DMS 273 (cell line): ENCODE results near the gene HPCAL4.

Experiments
- DNase-seq: peaks from one replicate; lab custom pipeline; 2025; ENCODE audit not compliant: unreplicated experiment; lab: John Stamatoyannopoulos, UW

The HPCAL4 gene

DNA sequence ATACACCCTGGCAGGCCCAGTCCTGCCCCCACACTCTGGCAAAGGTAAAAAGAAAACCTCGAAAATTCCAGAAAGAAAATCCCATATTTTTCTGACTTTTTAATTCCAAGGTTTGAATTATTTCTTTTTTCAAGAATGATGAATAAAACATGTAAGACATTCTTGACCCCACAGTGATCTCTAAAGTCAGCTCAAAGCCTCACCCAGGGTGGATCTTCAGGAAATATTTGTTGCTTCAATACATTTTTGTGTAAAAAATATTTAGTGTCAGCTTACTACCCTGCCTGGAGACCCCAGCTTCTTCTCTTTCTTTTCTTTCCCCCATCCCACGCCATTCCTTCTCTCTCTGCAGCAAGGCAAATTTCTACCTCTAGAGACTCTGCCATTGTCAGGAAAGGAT lies 12.3 kb downstream of the HPCAL4 start:
- no peak for DNase-seq

DNA sequence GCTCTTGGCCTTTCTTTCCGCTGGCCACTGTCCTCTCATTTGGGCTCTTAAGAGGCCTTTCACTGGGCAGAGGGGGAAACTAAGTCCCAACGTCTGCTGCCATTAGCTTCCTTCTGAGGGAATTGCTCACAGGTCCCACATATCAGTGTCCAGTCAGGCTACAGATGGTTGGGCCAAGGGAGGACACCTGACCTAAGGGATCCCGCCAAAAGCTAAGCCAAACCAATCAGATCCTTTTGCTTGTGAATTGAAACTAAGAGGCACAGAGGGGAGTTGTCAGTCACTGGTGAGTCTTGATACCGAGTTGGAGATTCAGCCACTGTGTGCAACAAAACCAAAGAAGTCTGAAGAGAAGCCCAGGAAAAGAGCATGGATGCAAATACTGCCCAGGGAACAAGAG lies 13.6 kb downstream of the HPCAL4 start:
- DNase-seq = no peak

DNA sequence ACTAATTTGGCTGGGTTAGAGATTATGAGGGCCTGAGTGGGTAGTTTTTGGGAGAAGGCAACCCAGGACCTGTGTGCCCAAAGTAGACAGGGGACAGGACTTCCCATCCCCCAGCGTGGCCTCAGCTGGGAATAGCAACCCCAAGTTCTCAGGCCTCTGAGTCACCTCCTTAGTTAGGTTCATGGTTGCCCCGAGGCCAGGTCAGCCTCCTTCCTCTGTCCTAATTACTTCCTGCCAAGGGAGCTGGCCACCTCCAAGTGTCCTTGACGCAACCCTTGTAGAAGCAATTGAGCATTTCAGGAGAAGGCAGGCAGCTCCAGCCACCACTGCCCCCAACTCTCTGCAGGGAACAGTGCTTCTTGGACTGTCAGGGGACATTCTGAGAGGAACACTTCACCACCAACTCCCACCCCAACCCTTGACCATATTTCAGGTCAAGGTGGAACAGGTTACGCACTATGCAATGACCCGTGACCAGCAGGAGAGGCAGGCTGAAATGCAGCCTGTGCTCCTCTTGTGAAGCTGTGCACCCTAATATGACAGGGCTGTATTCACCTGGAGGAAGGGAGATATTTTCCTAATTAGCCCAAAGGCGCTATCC lies 14.2 kb downstream of the HPCAL4 start:
- DNase-seq = no peak

GRCh38 chr1:39675220-39675619 lies 16.0 kb downstream of the HPCAL4 start:
- DNase-seq = peak; percentile 94

DNA sequence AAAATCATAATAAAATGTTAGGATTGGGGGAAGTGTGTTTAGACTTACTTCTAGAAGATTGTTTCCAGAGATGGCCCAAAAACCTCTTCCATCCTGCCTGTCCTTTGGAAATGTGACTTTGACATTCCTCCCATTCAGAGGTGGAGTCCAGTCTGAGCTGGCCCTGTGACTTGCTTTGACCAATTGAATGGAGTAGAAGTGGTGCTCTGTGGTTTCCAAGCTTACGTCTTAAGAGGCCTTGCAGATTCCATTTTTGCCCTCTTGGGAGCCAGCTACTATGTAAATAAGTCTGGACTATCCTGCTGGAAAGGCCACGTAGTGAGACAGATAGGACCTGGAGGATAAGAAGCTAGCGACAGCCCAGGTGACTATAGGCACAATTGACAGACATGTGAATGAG lies 18.0 kb downstream of the HPCAL4 start:
- DNase-seq = no peak

GRCh38 chr1:39672551-39672947 lies 18.7 kb downstream of the HPCAL4 start:
- peak; percentile 95 for DNase-seq

- peak; percentile 98 for DNase-seq
Observed at GRCh38 chr1:39671793-39672550, 19.3 kb downstream of the HPCAL4 start, which contains the start of gene NT5C1A. Gene NT5C1A (minus strand): TSS chr1:39672107. CDS start chr1:39672038, 69 bp downstream.

DNA sequence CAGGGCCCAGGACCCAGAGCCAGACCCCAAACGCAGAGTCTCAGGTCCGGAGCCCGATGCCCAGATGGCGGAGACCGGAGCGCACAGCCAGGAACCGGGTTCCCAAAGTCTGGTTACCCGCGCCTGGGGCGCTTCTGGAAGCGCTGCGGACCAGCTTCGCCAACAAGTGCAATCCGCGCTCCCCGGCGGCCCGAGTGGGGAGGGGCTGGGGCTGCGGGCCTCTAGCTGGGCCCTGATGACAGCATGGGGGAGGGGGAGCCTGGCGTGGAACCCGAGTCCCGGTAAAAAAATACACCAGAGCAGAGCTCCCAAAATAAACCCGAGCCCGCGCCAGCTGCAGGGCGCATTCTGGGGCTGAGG lies 19.8 kb downstream of the HPCAL4 start:
- DNase-seq = peak; percentile 98

DNA sequence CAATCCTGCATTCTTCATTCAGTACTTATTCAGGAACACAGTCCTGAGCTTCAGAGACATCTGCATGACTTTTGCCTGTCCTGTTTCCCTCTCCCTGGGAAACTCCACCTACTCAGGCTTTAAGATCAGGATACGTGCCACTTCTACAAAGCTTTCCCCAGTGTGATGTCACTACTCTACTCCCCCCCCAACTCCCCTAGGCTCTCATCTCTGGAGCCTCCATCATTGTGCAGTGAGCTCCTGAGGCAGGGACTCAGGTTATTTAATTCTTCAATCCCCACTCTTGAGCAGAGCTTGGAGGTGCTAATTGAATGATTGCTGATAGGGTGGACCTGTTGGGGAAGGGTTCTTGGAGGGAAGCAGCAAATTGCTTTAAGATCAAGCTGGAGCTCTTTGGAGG lies 20.5 kb downstream of the HPCAL4 start:
- no peak for DNase-seq

- DNase-seq = no peak
Observed at GRCh38 chr1:39668894-39669293, 22.3 kb downstream of the HPCAL4 start.

DNA sequence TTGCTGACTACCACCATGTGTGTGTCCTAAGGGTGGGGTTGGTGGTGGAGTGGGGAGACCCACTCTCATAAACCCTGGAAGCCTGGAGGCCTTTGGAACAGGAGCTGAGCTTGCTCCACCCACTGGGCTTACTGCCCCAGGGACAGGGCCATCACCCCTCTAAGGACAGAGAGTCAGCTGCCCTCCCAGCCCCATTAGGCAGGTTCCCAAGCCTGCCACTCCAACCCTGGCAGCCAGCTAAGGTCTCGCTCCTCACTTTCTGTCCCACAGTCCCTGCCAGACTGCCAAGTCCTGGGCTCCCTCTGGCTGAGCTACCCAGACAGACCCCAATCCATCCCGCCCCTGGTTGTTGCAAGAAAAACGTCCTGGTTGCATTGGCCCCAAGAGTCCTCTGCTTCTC lies 23.1 kb downstream of the HPCAL4 start:
- no peak for DNase-seq

GRCh38 chr1:39666772-39667171 lies 24.5 kb downstream of the HPCAL4 start:
- DNase-seq = no peak

GRCh38 chr1:39663559-39663958 lies 27.7 kb downstream of the HPCAL4 start:
- peak; percentile 87 for DNase-seq

GRCh38 chr1:39662861-39663260 lies 28.4 kb downstream of the HPCAL4 start:
- peak; percentile 91 for DNase-seq

DNA sequence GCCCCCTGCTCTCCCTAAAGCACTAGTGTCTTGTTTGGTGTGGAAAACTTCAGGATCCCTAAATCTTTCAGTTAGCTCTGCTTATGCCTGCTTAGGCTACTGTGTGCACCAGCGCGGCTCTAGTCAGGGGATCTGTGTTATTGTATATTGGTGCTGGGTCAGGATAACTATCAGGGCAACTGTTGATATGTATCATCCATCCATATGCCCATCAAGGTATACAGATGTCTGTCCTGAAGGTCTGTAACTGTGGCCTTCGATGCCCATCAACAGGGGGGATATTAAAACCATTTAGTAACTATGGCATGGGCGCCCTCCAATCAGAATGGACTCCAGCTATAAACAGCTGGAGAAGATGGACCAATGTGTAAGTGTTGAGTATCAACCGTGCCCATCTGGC lies 31.7 kb downstream of the HPCAL4 start:
- DNase-seq = no peak

DNA sequence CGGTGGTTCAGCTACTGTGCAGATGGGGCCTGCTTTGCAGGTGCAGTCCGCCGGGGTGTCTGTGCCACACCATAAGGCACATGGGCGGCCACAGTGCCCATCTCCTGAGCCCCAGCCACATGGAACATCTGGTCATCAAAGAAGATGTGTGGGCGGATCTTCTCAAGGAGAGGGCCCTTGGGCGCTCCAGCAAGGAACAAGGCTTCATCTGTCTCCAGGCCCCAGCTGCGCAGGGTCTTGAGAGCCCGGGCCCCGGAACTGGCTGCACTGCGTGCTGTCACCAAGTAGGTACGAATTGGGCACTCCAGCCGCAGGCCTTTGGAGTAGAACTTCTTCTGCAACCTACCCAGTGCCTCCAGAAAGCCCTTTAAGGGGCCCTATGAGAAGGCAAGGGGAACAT lies 32.1 kb downstream of the HPCAL4 start:
- no peak for DNase-seq

GRCh38 chr1:39657923-39658485 lies 33.2 kb downstream of the HPCAL4 start:
- peak; percentile 100 for DNase-seq

GRCh38 chr1:39657402-39657801 lies 33.8 kb downstream of the HPCAL4 start:
- DNase-seq = peak; percentile 95

- DNase-seq = peak; percentile 96
Observed at GRCh38 chr1:39656391-39656790, 34.8 kb downstream of the HPCAL4 start.

GRCh38 chr1:39655578-39656268 lies 35.5 kb downstream of the HPCAL4 start:
- DNase-seq = peak; percentile 95

DNA sequence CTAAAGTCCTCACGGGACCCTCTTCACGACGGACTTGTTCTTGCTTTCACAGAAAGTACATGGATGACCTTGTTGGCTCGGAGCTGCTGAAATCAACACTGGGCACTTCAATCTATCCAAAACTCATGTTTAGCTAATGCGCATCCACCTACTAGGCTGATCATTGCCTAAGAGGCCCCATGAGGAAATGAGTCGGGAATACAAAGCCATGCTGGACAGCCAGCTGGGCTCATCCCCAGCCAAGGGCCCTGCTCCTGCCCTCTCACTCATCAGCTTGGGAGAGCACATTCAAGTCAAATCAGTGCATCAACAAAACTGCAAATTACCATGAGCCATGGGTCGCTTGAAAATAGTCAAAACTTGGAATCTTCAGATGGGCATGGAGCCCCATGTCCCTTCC lies 36.9 kb downstream of the HPCAL4 start:
- no peak for DNase-seq

DNA sequence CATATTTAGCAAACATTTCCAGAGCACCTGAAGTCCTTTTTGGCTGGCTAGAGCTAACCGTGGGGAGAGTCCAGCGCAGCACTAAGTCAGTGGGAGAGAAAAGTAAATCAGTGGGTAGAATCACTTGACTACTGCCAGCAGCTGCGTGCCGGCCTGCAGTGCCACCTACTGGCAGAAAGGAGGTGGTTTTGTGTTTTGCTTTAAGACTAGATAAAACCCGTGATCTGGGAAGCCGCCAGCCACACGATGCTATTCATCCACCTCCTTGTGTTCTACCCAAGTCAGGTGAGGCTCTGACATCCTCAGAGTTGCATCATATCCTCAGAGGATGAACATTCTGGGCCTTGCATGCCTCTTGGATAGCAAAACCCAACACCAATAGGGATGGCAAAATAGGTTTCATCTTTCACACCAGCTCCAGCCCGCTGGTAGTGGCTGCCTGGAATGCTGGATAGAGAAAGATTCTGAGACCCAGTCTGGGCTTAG lies 37.6 kb downstream of the HPCAL4 start:
- peak; percentile 100 for DNase-seq
